T-helper 1 cell treated with Interleukin-12 subunit alpha and Interleukin-12 subunit beta and Interleukin-4 antibody, amounts not matched to agents 30 μg/mL and 1 μg/mL, for 36 hours (primary cell): ENCODE measurements around the gene PRKG1.

Experiments
- H3K27ac Mint-ChIP-seq: one replicate; pipeline ENCODE4 v1.8.0; 2021; ENCODE audit warnings: mild to moderate bottlenecking, mixed read lengths
- H3K27me3 Mint-ChIP-seq: one replicate; pipeline ENCODE4 v1.8.0; 2021; ENCODE audit warnings: low read depth, mixed read lengths
- H3K36me3 Mint-ChIP-seq: one replicate; pipeline ENCODE4 v1.8.0; 2021; ENCODE audit warnings: low read depth, mixed read lengths
- H3K4me1 Mint-ChIP-seq: one replicate; pipeline ENCODE4 v1.8.0; 2021; ENCODE audit warnings: low read depth, mixed read lengths
- H3K4me3 Mint-ChIP-seq: one replicate; pipeline ENCODE4 v1.8.0; 2021; ENCODE audit warnings: mild to moderate bottlenecking, moderate library complexity, mixed read lengths
- H3K9me3 Mint-ChIP-seq: one replicate; pipeline ENCODE4 v1.8.0; 2021; ENCODE audit warnings: mixed read lengths

Gene PRKG1

GRCh38 chr10:51230887-51231585 is 156.7 kb downstream of the PRKG1 start:
- Mint-ChIP-seq H3K27me3 (no peaks in the 10 kb centered on the region), H3K36me3 (no peaks in the 10 kb centered on the region), H3K4me1 (no peaks in the 10 kb centered on the region), H3K9me3 (no peaks in the 10 kb centered on the region), H3K27ac (no peak overlapping the region), H3K4me3 (no peak overlapping the region)

- Mint-ChIP-seq H3K9me3 (no peaks in the 10 kb centered on the region), H3K36me3 (no peaks in the 10 kb centered on the region), H3K27ac (no peak overlapping the region), H3K4me1 (no peaks in the 10 kb centered on the region), H3K4me3 (no peak overlapping the region), H3K27me3 (no peaks in the 10 kb centered on the region)
Measured at GRCh38 chr10:51231754-51232153, 157.5 kb downstream of the PRKG1 start.

- Mint-ChIP-seq H3K9me3 (no peaks in the 10 kb centered on the region), H3K27me3 (no peaks in the 10 kb centered on the region), H3K36me3 (no peaks in the 10 kb centered on the region), H3K27ac (no peak overlapping the region), H3K4me1 (no peaks in the 10 kb centered on the region), H3K4me3 (no peak overlapping the region)
Measured at GRCh38 chr10:51233337-51234100, 159.2 kb downstream of the PRKG1 start.

GRCh38 chr10:51235865-51236264 is 161.6 kb downstream of the PRKG1 start:
- Mint-ChIP-seq H3K27me3 (no peaks in the 10 kb centered on the region), H3K9me3 (no peaks in the 10 kb centered on the region), H3K4me1 (no peaks in the 10 kb centered on the region), H3K27ac (no peak overlapping the region), H3K4me3 (no peak overlapping the region), H3K36me3 (no peaks in the 10 kb centered on the region)

- Mint-ChIP-seq H3K4me3 (no peak overlapping the region), H3K27ac (no peak overlapping the region), H3K4me1 (no peaks in the 10 kb centered on the region), H3K36me3 (no peaks in the 10 kb centered on the region), H3K9me3 (no peaks in the 10 kb centered on the region), H3K27me3 (no peaks in the 10 kb centered on the region)
Measured at GRCh38 chr10:51239006-51239405, 164.7 kb downstream of the PRKG1 start.

GRCh38 chr10:51241461-51241860 is 167.2 kb downstream of the PRKG1 start:
- H3K36me3 Mint-ChIP-seq: no peaks in the 10 kb centered on the region
- no peak overlapping the region for H3K27ac Mint-ChIP-seq
- no peaks in the 10 kb centered on the region for H3K27me3 Mint-ChIP-seq
- H3K9me3 Mint-ChIP-seq: no peaks in the 10 kb centered on the region
- no peak overlapping the region for H3K4me3 Mint-ChIP-seq
- no peaks in the 10 kb centered on the region for H3K4me1 Mint-ChIP-seq

GRCh38 chr10:51242393-51242792 is 168.1 kb downstream of the PRKG1 start:
- Mint-ChIP-seq H3K36me3 (no peaks in the 10 kb centered on the region), H3K27ac (no peak overlapping the region), H3K9me3 (no peaks in the 10 kb centered on the region), H3K27me3 (no peaks in the 10 kb centered on the region), H3K4me3 (no peak overlapping the region), H3K4me1 (no peaks in the 10 kb centered on the region)

GRCh38 chr10:51244309-51244708 is 170.0 kb downstream of the PRKG1 start:
- Mint-ChIP-seq H3K27ac (no peak overlapping the region), H3K36me3 (no peaks in the 10 kb centered on the region), H3K27me3 (no peaks in the 10 kb centered on the region), H3K9me3 (no peaks in the 10 kb centered on the region), H3K4me3 (no peak overlapping the region), H3K4me1 (no peaks in the 10 kb centered on the region)

- Mint-ChIP-seq H3K36me3 (no peaks in the 10 kb centered on the region), H3K9me3 (no peaks in the 10 kb centered on the region), H3K4me3 (no peak overlapping the region), H3K4me1 (no peaks in the 10 kb centered on the region), H3K27ac (no peak overlapping the region), H3K27me3 (no peaks in the 10 kb centered on the region)
Measured at GRCh38 chr10:51244748-51245490, 170.6 kb downstream of the PRKG1 start.

- no peaks in the 10 kb centered on the region for H3K4me1 Mint-ChIP-seq
- no peak overlapping the region for H3K27ac Mint-ChIP-seq
Measured at GRCh38 chr10:51246156-51246555, 171.9 kb downstream of the PRKG1 start.

GRCh38 chr10:51250278-51250920 is 176.1 kb downstream of the PRKG1 start:
- H3K36me3 Mint-ChIP-seq: no peaks in the 10 kb centered on the region
- no peaks in the 10 kb centered on the region for H3K4me1 Mint-ChIP-seq
- H3K4me3 Mint-ChIP-seq: no peak overlapping the region
- no peak overlapping the region for H3K27ac Mint-ChIP-seq
- H3K27me3 Mint-ChIP-seq: no peaks in the 10 kb centered on the region
- H3K9me3 Mint-ChIP-seq: no peaks in the 10 kb centered on the region

More at GRCh38 chr10:51246156-51246555, 171.9 kb downstream of the PRKG1 start:
- H3K36me3 Mint-ChIP-seq: no peaks in the 10 kb centered on the region
- H3K27me3 Mint-ChIP-seq: no peaks in the 10 kb centered on the region
- no peak overlapping the region for H3K4me3 Mint-ChIP-seq
- no peaks in the 10 kb centered on the region for H3K9me3 Mint-ChIP-seq

- no peak overlapping the region for H3K27ac Mint-ChIP-seq
- H3K4me3 Mint-ChIP-seq: no peak overlapping the region
- H3K4me1 Mint-ChIP-seq: no peaks in the 10 kb centered on the region
- no peaks in the 10 kb centered on the region for H3K27me3 Mint-ChIP-seq
- H3K36me3 Mint-ChIP-seq: no peaks in the 10 kb centered on the region
- no peaks in the 10 kb centered on the region for H3K9me3 Mint-ChIP-seq
Measured at GRCh38 chr10:51251110-51251509, 176.8 kb downstream of the PRKG1 start.

- Mint-ChIP-seq H3K9me3 (no peaks in the 10 kb centered on the region), H3K27ac (no peak overlapping the region), H3K27me3 (no peaks in the 10 kb centered on the region), H3K36me3 (no peaks in the 10 kb centered on the region), H3K4me1 (no peaks in the 10 kb centered on the region), H3K4me3 (no peak overlapping the region)
Measured at GRCh38 chr10:51255381-51255780, 181.1 kb downstream of the PRKG1 start.

GRCh38 chr10:51257511-51258248 is 183.4 kb downstream of the PRKG1 start:
- no peaks in the 10 kb centered on the region for H3K36me3 Mint-ChIP-seq
- no peak overlapping the region for H3K4me3 Mint-ChIP-seq
- no peaks in the 10 kb centered on the region for H3K27me3 Mint-ChIP-seq
- H3K27ac Mint-ChIP-seq: no peak overlapping the region
- H3K4me1 Mint-ChIP-seq: no peaks in the 10 kb centered on the region
- no peaks in the 10 kb centered on the region for H3K9me3 Mint-ChIP-seq
